HepG2 (cell line): ENCODE data around the gene MAST1. TPM values are rescaled to one million over a fixed set of nuclear protein-coding genes. Genes with fewer than 3 reads are reported as not detected.

Experiments used
- SOX6 ChIP-seq, 2 experiments: fragments of 450-650 bp in 1 of 2; sonication (generic) in 1 of 2; formaldehyde crosslinking in 1 of 2; IDR thresholded peaks; 2 replicates each; pipeline versions ENCODE4 v1.4.0 to v1.6.1; 2017 to 2020; ENCODE audit warnings: antibody characterized with exemption in 1 of 2, mild to moderate bottlenecking in 1 of 2, missing genetic modification reagents in 1 of 2
- ZNF329 ChIP-seq: sonication (generic); formaldehyde crosslinking; IDR thresholded peaks from 2 replicates; pipeline ENCODE4 v1.9.0; 2021; ENCODE audit warnings: low read depth, mild to moderate bottlenecking, missing genetic modification reagents
- ZNF543 ChIP-seq: sonication (generic); formaldehyde crosslinking; IDR thresholded peaks from 2 replicates; pipeline ENCODE4 v1.4.0; 2020; ENCODE audit warnings: mild to moderate bottlenecking, missing genetic modification reagents
- polyA plus RNA-seq, 8 experiments: library from polyadenylated mRNA; depleted of rRNA in 3 of 8; stranded (reverse) in 7 of 8; unstranded in 1 of 8; fragments of >200 nt; fragmentation: Illumina TruSeq in 4 of 8; extraction: Trizol in 4 of 8; gene quantifications; 2 replicates each; pipeline versions ENCODE4 v1.2.1 to v1.2.3, GENCODE V29; 2011 to 2016; ENCODE audit warnings: low read depth in 4 of 8, missing spikeins in 1 of 8, mixed read lengths in 1 of 8; ENCODE audit not compliant: insufficient read depth in 1 of 8
- total RNA-seq, 5 experiments: library from RNA; depleted of rRNA; stranded (reverse); fragments of >200 nt; fragmentation: Illumina TruSeq; extraction: Trizol; gene quantifications; 2 replicates each; pipeline ENCODE4 v1.2.3, GENCODE V29; 2016; ENCODE audit warnings: low read depth in 1 of 5
- TF ChIP-seq, protein P1 (sequence below): sonication (generic); formaldehyde crosslinking; IDR thresholded peaks from 2 replicates; pipeline ENCODE4 v1.4.0; 2020; ENCODE audit warnings: mild to moderate bottlenecking, missing genetic modification reagents
- TF ChIP-seq, protein P2 (sequence below): sonication (generic); formaldehyde crosslinking; IDR thresholded peaks from 2 replicates; pipeline ENCODE4 v1.8.0; 2022; ENCODE audit warnings: low read depth, missing genetic modification reagents
- TF ChIP-seq, protein P3 (sequence below): sonication (generic); formaldehyde crosslinking; IDR thresholded peaks from 2 replicates; pipeline ENCODE4 v1.5.0; 2020; ENCODE audit warnings: mild to moderate bottlenecking, missing genetic modification reagents, borderline replicate concordance
- TF ChIP-seq, protein P4 (sequence below): sonication (generic); formaldehyde crosslinking; IDR thresholded peaks from one replicate; pipeline ENCODE4 v1.5.1; 2020; ENCODE audit warnings: mild to moderate bottlenecking, missing genetic modification reagents; ENCODE audit errors: not compliant biosample characterization
- TF ChIP-seq, protein P5 (sequence below): sonication (generic); formaldehyde crosslinking; IDR thresholded peaks from 2 replicates; pipeline ENCODE4 v1.4.0; 2020; ENCODE audit warnings: missing genetic modification reagents
- TF ChIP-seq, protein P6 (sequence below): sonication (generic); formaldehyde crosslinking; IDR thresholded peaks from 2 replicates; pipeline ENCODE4 v1.5.0; 2020; ENCODE audit warnings: mild to moderate bottlenecking, missing genetic modification reagents

The MAST1 gene
- total and polyA plus RNA-seq, 2 of the 13 experiments (the other 11 are each of a cell fraction or from before 2014, with no cell fraction given), result 0.73 to 4.7 TPM

DNA sequence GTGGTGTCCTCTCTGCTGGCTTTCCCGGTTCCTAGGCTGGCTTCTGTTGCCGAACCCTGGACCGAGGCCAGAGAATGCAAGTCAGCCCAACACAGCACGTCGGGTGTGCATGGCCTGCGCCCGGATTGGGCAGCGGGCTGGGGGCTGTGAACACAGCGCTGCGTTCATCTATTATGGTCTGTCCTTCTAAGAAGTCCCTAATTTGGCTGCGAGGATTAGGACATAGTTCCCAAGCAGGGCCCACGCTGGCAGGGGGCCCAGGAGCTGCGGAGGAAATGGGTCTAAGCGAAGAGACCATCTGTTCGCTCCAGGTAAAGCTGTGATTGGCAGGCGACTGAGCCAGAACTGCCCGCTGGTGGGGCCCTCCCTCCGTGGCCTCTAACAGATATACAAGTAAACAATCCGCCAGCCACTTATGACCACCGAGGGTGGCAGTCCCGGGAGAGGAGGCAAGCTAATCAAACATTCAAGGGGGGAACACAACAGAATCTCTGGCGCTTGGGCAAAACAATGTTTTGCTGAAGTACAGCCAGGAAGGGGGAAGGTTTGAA lies 74.8 kb downstream of the MAST1 start (continued):
- TF ChIP-seq, protein P1, sequence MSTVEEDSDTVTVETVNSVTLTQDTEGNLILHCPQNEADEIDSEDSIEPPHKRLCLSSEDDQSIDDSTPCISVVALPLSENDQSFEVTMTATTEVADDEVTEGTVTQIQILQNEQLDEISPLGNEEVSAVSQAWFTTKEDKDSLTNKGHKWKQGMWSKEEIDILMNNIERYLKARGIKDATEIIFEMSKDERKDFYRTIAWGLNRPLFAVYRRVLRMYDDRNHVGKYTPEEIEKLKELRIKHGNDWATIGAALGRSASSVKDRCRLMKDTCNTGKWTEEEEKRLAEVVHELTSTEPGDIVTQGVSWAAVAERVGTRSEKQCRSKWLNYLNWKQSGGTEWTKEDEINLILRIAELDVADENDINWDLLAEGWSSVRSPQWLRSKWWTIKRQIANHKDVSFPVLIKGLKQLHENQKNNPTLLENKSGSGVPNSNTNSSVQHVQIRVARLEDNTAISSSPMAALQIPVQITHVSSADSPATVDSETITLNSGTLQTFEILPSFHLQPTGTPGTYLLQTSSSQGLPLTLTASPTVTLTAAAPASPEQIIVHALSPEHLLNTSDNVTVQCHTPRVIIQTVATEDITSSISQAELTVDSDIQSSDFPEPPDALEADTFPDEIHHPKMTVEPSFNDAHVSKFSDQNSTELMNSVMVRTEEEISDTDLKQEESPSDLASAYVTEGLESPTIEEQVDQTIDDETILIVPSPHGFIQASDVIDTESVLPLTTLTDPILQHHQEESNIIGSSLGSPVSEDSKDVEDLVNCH (CRISPR knock-in tag), result no peak
- TF ChIP-seq ZNF329 (no peak), SOX6 (IDR thresholded peaks at IDR 0.05) (no peak), SOX6 (CRISPR knock-in tag; IDR thresholded peaks at IDR 0.05) (0 out of 2 replicates have a peak, but pooled peaks have one; percentile 44), ZNF543 (CRISPR knock-in tag) (0 out of 2 replicates have a peak, but pooled peaks have one; percentile 63)
- TF ChIP-seq, protein P2, sequence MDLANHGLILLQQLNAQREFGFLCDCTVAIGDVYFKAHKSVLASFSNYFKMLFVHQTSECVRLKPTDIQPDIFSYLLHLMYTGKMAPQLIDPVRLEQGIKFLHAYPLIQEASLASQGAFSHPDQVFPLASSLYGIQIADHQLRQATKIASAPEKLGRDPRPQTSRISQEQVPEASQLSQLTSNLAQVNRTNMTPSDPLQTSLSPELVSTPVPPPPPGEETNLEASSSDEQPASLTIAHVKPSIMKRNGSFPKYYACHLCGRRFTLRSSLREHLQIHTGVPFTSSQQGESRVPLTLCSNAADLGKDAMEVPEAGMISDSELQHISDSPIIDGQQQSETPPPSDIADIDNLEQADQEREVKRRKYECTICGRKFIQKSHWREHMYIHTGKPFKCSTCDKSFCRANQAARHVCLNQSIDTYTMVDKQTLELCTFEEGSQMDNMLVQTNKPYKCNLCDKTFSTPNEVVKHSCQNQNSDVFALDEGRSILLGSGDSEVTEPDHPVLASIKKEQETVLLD (CRISPR knock-in tag), result no peak
- TF ChIP-seq, protein P3, sequence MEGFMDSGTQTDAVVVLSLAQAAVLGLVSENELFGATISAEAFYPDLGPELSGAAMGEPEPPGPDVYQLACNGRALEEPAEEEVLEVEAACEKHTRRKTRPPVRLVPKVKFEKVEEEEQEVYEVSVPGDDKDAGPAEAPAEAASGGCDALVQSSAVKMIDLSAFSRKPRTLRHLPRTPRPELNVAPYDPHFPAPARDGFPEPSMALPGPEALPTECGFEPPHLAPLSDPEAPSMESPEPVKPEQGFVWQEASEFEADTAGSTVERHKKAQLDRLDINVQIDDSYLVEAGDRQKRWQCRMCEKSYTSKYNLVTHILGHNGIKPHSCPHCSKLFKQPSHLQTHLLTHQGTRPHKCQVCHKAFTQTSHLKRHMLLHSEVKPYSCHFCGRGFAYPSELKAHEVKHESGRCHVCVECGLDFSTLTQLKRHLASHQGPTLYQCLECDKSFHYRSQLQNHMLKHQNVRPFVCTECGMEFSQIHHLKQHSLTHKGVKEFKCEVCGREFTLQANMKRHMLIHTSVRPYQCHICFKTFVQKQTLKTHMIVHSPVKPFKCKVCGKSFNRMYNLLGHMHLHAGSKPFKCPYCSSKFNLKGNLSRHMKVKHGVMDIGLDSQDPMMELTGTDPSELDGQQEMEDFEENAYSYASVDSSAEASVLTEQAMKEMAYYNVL (CRISPR knock-in tag), result no peak
- TF ChIP-seq, protein P4, sequence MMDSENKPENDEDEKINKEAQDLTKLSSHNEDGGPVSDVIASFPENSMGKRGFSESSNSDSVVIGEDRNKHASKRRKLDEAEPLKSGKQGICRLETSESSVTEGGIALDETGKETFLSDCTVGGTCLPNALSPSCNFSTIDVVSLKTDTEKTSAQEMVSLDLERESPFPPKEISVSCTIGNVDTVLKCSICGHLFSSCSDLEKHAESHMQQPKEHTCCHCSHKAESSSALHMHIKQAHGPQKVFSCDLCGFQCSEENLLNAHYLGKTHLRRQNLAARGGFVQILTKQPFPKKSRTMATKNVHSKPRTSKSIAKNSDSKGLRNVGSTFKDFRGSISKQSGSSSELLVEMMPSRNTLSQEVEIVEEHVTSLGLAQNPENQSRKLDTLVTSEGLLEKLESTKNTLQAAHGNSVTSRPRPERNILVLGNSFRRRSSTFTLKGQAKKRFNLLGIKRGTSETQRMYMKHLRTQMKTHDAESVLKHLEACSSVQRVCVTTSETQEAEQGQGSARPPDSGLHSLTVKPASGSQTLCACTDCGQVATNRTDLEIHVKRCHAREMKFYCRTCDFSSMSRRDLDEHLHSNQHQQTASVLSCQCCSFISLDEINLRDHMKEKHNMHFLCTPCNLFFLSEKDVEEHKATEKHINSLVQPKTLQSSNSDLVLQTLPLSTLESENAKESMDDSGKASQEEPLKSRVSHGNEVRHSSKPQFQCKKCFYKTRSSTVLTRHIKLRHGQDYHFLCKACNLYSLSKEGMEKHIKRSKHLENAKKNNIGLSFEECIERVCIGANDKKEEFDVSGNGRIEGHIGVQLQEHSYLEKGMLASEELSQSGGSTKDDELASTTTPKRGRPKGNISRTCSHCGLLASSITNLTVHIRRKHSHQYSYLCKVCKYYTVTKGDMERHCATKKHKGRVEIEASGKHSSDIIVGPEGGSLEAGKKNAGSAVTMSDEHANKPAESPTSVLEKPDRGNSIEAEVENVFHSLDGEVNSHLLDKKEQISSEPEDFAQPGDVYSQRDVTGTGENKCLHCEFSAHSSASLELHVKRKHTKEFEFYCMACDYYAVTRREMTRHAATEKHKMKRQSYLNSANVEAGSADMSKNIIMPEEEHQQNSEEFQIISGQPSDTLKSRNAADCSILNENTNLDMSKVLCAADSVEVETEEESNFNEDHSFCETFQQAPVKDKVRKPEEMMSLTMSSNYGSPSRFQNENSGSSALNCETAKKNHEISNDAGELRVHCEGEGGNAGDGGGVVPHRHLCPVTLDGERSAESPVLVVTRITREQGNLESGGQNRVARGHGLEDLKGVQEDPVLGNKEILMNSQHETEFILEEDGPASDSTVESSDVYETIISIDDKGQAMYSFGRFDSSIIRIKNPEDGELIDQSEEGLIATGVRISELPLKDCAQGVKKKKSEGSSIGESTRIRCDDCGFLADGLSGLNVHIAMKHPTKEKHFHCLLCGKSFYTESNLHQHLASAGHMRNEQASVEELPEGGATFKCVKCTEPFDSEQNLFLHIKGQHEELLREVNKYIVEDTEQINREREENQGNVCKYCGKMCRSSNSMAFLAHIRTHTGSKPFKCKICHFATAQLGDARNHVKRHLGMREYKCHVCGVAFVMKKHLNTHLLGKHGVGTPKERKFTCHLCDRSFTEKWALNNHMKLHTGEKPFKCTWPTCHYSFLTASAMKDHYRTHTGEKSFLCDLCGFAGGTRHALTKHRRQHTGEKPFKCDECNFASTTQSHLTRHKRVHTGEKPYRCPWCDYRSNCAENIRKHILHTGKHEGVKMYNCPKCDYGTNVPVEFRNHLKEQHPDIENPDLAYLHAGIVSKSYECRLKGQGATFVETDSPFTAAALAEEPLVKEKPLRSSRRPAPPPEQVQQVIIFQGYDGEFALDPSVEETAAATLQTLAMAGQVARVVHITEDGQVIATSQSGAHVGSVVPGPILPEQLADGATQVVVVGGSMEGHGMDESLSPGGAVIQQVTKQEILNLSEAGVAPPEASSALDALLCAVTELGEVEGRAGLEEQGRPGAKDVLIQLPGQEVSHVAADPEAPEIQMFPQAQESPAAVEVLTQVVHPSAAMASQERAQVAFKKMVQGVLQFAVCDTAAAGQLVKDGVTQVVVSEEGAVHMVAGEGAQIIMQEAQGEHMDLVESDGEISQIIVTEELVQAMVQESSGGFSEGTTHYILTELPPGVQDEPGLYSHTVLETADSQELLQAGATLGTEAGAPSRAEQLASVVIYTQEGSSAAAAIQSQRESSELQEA (CRISPR knock-in tag), result no peak
- TF ChIP-seq, protein P5, sequence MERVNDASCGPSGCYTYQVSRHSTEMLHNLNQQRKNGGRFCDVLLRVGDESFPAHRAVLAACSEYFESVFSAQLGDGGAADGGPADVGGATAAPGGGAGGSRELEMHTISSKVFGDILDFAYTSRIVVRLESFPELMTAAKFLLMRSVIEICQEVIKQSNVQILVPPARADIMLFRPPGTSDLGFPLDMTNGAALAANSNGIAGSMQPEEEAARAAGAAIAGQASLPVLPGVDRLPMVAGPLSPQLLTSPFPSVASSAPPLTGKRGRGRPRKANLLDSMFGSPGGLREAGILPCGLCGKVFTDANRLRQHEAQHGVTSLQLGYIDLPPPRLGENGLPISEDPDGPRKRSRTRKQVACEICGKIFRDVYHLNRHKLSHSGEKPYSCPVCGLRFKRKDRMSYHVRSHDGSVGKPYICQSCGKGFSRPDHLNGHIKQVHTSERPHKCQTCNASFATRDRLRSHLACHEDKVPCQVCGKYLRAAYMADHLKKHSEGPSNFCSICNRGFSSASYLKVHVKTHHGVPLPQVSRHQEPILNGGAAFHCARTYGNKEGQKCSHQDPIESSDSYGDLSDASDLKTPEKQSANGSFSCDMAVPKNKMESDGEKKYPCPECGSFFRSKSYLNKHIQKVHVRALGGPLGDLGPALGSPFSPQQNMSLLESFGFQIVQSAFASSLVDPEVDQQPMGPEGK (CRISPR knock-in tag), result peak; percentile 55; the same call in 1 of the 2 replicates
- TF ChIP-seq, protein P6, sequence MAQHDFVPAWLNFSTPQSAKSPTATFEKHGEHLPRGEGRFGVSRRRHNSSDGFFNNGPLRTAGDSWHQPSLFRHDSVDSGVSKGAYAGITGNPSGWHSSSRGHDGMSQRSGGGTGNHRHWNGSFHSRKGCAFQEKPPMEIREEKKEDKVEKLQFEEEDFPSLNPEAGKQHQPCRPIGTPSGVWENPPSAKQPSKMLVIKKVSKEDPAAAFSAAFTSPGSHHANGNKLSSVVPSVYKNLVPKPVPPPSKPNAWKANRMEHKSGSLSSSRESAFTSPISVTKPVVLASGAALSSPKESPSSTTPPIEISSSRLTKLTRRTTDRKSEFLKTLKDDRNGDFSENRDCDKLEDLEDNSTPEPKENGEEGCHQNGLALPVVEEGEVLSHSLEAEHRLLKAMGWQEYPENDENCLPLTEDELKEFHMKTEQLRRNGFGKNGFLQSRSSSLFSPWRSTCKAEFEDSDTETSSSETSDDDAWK, result no peak
